ENCODE data around the gene SLC38A10. TPM values are rescaled to one million over a fixed set of nuclear protein-coding genes. Genes with fewer than 3 reads are reported as not detected.
"Not testable (repeated sequence)": the region's sequence is repeated elsewhere in the genome, so short reads cannot be mapped to it uniquely, and the experiment has no call there.

Gene SLC38A10
- polyA plus RNA-seq, 4 donors: 55.3 to 72.5 (median 58.5) TPM

DNA sequence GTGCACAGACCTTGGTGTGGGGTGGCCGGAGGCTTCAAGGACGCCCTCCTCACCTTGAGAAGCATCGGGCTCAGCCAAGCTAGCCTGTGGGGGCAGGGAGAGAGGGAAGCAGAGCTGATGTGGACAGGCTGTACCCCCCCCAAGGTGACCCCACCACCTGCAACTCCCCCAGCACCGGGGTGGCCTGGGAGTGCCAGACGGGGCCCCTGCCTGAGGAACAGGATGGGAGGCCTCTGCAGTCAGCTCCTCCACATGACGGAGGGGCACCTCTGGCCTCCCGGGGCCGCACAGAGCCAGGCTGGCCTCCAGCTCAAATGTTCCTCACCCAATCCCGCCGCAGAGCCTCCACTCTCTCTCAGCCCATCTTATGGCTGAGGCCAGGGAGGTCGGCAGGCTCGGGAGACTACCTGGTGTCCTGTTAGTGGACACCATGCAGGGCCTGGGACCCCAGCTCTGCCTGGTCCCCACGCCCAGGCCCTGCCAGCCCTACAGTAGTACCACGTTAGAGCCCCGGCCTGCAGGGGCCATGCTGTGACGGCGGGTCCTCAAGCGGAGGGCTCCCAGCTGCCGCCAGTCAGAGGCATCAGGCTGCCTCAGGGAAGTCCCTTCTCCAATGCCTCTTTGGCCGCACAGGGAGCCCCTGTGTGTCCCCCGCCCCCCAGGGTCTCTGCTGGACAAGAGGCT, 19.4 kb upstream of the SLC38A10 start:
- DNase-seq (ENCODE audit: low read depth in 4 of 4, low spot score in 3 of 4): no peak

DNA sequence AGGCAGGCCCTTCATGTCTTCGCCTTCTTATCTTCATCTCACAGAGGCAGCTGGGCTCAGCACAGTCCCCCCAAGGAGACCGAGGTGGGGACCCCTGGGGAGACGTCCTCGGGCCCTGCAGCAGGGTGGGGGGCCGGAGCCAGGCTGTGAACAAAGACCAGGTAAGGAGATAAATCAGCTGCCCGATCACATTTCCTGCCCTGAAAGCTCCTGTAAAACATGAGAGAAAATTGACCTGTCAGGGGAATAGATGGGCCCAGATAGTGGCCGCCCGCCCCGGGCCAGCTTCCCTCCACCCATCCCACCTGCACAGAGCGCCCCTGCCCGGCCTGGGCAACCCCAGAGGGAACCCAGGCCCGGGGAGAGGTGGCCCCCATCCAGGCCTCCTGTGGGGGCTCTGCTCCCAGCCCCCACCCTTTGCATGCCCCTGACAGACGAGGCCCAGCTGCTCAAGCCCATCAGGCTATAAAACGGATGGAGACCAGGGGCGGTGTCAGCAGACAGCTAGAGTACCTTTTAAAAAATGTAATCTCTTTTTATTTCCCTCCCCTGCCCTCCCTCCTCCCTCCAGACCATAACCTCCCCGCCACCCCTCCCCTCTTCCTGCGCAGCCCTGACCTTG, 18.8 kb upstream of the SLC38A10 start:
- no peak for DNase-seq (ENCODE audit: low read depth in 4 of 4, low spot score in 3 of 4)

DNA sequence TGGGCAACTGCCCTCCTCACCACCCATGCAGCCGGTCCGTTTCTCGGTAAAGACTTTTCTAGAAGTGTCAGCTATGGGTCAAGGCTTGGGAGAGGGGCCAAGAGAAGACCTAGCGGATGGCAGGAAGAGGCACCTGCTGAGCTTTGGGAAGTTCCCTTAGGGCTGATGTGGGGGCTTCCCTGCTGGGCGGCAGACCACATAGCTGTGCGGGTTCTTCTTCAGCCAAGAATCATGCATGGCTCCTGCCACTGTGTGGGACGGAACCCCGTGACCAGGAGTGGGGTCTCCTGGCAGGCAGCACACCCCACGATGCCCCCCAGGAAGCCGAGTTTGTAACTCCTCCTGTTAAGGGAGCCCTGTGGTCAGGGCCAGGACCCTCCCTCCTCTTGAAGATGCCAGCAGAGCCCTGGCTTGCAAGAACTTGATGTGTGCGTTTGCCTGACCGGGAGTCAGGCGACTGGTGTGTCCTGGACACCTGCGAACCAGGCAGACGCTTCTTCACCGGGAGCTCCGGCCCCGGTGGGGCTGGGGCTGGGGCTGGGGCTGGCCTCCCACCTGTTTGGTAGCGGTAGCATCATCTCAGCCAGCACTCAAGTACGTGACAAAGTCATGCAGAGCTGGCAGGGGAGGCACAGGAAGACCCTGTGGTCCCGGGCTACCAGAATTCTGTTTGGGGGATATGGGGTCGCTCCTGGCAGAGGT, 17.7 kb upstream of the SLC38A10 start:
- DNase-seq (ENCODE audit: low read depth in 4 of 4, low spot score in 3 of 4): no peak

DNA sequence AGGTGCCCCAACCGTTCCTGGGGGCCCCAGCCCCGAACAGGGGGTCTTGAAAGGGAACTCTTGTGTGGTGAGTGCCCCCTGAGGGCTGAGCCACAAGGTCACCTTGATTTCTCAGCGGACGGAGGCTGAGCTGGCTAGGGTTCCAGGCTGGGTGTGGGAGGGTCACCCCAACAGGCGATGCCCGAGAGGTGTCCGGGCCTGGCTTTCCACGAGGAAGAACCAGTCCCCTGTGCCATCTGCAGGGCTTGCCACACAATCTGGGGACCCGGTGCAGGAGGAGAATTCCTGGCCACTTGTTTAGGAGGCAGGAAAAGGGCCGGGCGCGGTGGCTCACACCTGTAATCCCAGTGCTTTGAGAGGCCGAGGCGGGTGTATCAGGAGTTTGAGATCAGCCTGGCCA, 16.8 kb upstream of the SLC38A10 start:
- DNase-seq (ENCODE audit: low read depth in 4 of 4, low spot score in 3 of 4): no peak

DNA sequence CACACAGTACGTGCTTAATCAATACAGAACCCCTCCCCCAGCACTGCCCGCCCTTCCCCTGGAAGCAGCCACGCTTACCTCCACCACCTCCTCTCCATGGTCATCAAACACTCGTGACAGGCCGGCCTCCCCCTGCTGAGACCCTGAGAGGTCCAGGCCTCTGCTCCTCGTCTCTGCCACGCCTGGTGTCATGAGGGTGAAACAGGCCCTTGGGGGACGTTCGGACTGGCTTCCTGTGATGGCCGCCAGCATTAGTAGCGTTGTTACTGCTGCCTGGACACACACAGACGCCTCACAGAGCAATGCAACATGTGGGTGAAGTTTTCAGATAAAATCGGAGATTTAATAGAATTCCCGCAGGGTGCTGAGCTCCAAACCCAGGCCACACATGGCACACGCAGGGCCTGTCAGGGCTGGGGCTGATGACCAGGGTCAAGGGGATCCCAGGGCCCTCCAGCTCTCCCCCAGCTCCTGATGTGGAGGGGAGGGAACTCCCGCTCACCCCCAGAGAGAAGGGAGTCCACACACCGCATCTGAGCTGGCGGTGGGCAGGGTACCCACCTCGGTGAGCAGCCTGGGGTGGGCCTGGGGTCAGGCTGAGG, 15.9 kb upstream of the SLC38A10 start:
- no peak for DNase-seq (ENCODE audit: low read depth in 4 of 4, low spot score in 3 of 4)

DNA sequence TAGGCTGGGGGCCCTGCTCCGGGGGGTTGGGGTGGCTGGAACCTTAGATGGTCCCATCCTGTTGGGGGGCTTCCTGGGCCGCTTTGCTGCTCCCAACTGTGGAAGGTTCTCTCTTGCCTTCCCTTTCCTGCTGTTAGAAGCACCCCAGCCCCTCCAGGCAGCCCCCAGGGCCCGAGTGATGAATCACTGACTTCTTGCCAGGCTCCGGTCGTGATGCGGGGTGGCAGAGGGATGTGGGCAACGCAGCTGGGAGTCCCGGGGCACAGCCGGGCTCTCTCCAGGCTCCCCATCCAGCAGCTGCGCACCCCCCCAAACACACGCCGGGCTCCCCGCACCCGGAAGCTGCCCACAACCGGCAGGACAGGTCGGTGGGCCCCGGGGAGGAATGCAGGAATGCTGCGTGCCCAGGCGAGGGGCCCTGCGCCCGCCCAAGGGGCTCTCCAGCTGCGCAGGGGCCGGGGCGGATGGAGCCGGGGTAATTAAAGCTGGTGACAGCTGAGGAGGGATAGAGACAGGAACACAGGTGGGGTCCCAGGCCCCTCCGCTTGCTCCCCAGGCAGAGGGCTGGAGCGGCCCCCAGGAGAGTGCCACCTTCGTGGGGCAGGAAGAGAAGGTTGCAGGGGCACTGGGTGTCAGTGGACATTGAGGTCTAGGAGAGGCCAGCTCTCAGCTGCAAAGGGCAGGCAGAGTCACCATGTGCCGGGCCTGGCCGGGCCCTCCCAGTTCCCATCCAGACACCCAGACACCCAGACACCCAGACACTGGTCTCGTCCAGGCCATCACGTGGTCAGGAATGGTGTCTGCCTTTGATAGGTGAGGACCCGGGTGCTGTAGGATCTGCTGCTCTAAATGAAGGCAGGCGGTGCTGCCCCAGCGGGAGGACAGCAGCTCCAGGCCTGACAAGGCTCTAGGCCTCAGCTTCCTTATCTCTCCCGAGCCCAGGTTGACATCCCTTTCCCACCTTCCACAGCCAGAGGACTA, 15.0 kb upstream of the SLC38A10 start:
- no peak for DNase-seq (ENCODE audit: low read depth in 4 of 4, low spot score in 3 of 4)

DNA sequence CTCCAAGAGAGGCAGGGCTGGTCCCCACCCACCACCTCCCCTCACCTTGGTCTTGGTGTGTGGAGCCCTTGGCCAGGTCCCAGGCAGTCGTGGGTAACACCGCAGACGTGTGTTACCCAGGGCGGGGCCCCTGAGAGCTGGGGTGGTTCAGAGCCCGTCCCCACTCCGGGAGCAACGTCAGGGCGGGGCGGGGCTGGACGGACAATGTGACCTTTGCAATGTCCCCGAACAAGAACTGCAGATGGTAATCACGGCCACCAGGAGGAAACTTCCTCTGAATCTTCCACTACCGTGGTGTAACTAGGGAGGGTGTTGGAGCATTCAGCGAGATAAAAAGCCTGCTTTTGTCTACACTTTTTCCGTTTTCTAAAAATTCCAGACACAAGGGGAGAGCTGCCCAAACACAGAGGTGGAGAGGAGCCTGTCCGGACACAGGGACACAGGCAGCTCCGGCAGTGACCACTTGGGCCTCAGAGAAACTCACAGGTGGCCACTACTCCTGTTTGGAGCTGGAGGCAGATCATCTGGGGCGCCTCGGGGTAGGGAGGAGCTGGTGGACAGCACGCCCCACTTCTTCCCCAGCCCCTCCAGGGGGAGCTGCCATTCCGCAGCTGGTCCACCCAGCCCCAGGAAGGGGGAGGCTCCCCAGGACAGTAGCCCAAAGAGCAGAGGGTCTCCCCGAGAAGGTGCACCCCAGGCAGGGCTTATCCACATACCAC, 14.2 kb upstream of the SLC38A10 start:
- DNase-seq (ENCODE audit: low read depth in 4 of 4, low spot score in 3 of 4): no peak

DNA sequence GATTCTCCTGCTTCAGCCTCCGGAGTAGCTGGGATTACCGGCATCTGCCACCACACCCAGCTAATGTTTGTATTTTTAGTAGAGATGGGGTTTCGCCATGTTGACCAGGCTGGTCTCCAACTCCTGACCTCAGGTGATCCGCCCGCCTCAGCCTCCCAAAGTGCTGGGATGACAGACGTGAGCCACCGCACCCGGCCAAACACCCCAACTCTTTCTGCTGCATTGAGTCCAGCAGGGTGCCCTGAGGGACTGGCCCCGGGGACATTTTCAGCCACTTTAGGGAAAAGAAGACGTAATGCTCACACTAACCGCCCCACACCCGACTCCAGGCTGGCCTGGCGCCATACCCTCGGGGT, 13.7 kb upstream of the SLC38A10 start:
- not testable (repeated sequence) for DNase-seq (ENCODE audit: low read depth in 4 of 4, low spot score in 3 of 4)

DNA sequence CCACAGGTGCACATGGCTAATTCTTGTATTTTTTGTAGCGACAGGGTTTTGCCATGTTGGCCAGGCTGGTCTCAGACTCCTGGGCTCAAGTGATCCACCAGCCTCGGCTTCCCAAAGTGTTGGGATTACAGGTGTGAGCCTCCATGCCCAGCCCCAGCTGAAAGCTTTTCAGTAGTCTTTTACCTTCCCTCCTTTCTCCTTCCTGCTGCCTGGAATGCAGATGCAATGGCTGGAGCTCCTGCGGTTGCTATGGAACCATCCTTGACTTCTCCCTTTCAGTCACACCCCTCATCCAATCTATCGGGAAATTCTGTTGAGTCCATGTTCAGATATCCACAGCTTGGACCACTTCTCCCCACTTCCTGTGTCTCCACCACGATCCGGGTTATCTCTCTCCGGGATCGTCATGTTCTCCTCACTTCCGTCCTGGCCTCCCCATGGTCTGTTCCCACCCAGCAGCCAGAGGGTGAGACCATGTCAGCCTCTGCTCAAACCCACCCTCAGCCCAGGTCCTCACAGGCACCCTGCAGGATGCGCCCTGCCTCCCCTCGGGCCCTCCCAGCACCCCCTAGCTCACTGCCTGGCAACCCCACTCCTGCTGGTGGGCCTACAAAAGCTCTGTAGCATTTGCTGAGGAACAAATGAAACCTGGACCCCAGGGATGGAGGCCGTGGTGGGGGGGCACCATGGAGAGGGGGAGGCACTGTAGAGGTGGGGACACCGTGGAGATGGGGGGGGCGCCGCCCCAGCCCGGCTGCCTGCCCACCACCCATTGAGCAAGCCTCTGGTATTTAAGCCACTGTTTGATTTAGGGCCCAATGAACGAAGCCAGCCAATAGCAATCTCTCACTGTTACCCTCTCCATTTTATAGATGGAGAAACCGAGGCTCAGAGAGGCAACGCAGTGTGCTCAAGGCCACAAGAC, 12.8 kb upstream of the SLC38A10 start:
- DNase-seq (ENCODE audit: low read depth in 4 of 4, low spot score in 3 of 4): no peak

DNA sequence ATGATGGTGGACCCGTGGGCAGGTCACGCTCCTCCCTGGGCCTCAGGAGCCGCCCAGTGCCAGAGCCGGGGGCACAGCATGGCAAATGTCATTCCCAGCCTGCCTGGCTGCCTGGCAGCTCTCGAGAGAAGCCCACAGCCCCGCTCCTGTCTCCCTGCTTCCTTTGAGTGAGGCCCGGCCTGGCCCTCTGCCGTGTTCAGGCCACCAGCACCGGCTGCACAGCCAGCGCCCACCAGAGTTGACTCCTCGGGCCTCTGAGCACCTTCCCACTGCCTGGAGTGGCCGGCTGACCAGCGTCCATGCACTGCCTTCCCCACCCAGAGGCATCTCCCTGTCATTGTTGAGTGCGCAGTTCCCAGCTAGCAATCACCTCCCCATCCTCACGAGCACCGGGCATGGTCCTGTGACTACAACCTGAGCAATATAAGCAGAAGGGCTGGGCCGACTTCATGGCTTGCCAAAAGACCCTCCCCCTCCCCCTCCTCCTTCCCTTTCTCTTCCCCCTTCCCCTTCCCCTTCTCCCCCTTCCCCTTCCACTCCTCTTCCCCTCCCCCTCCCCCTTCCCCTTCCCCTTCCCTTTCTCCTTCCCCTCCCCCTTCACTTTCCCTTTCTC, 11.9 kb upstream of the SLC38A10 start:
- no peak for DNase-seq (ENCODE audit: low read depth in 4 of 4, low spot score in 3 of 4)

DNA sequence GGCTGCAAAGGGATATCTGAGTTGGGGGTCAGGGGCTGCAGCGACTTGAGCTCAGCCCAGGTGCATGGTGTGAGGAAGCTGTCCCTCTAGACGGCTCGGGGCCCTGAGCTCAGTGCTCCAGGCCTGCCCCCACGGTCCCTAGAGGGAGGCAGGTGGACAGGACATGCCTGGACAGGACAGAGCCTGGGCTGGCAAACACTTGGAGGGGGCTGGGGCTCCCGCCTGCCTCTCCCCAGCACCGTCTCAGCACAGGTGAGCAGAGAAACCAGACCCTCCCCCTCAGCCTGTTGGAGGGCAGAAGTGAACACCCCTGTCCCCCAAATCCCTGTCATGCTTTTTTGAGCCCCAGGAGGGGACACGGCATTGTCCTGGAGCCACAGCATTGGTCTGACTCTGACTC, 11.4 kb upstream of the SLC38A10 start:
- no peak for DNase-seq (ENCODE audit: low read depth in 4 of 4, low spot score in 3 of 4)

DNA sequence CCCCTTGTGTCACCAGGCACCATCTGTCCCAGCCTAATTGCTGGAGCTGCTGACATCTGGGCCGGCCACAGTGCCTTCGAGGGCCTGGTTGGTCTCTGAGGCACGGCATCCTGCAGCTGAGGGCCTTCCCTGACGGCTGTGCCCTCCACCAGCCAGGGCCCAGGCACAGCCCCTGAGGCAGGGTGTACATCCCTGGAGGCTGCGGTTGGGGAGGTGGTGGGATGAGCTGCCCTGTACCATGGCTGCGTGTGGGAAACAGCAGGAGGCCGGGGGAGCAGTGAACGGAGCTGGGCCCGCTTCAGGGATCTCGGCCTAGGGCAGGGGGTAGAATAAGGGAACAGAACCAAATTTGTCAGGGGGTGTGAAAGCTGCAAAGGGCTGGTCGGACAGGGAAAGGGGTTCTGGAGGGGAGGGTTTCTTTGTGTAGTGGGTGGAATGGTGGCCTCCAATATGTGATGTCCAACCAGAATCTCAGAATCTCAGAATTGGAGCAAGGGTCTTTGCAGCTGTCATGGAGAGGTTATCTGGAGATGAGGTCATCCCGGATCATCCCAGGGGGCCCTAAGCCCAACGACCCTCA, 10.0 kb upstream of the SLC38A10 start:
- no peak for DNase-seq (ENCODE audit: low read depth in 4 of 4, low spot score in 3 of 4)

DNA sequence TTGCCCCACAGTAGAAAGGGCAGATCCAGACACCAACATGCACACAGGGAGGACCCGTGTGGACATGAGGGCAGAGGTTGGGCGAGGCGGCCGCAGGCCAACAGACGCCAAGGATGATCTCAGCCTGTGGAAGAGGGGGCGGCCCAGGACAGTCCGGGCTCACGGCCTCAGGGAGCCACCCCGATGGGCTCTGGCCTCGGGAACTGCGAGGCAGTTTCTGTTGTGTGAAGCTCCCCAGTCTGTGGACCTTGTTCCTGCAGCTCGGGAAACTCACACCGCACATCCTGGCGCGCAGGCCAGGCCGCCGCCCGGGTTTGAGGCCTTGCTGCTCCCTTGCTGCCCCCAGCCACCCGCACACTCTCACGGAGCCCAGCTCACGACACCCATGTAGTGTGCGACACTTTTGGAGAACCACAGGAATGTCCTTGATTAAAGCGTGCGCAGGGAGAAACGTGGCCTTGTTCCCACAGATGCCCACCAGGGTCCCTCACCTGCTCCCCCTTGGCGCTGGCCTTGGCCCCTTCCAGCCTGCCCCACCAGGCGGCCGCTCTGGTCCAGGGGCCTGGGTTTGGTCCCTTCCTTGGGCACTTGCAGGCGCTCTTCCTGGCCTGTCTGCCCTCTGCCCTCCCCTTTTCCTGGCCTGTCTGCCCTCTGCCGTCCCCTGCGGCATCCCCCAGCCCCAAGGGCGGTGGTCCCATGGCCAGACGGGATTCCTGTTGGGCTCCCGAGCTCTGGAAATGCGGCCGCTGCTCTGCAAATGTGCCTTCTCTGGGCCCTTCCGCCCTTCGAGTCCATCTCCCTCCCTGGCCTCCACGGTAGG, 9.3 kb upstream of the SLC38A10 start:
- DNase-seq (ENCODE audit: low read depth in 4 of 4, low spot score in 3 of 4): no peak

DNA sequence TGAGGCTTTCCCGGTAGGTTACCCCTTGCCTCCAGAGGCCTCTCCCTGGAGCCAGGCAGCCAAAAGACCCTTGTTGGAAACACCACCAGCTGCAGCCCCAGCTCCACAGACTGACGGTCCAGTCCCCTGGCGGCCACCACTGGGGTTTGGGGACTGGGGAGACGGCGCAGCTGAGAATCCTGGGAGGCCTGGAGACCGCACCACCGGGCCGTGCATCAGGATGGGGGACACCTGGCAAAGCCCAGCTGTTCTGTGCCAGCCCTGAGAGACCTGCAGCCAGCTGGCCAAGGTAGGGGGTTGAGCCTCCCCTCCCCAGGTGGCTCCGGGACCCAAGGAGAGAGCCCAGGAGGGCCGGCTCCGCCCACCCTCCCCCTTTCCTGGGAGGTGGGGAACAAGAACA, 8.3 kb upstream of the SLC38A10 start:
- DNase-seq (ENCODE audit: low read depth in 4 of 4, low spot score in 3 of 4): no peak

DNA sequence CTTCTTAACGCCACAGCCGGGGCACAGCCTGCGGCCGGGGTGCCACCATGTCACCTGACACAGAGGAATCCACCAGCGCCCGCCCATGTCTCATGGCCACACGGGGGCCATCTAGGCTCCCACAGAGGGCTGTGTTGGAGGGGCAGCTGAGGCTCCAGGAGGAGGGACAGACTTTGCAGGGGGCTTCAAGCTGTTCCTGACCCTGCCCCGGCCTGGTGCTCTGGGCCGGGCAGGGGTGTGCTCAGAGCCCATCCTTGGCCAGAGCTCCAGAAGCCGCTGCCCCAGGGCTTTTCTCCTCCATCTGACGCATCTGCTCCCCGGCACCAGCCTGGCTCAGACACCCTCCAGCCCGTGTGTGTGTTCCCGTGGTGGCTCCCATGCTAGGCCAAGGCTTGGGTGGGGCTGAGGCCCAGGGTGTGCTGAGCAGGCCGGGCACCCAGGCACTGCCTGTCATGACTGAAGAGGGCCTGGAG, 7.8 kb upstream of the SLC38A10 start:
- DNase-seq (ENCODE audit: low read depth in 4 of 4, low spot score in 3 of 4): no peak

DNA sequence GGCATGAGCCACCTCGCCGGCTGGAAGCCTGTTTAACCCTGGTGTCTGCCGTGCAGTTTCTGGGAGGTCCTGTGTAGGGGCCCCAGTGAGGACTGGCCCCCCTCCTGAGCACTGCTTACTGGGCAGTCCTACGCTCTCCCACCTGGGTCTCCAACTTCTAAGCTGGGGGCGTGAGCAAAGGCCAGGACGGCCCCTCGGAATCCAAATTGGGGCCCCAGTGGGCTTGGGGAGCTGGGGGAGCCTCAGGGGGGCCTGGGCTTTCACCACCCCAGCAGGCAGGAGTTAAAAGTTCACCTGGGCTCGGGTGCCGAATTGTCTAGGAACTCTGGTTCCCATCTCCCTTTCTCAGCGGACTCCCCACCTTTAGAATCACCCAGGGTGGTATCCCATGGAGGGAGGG, 7.2 kb upstream of the SLC38A10 start:
- DNase-seq (ENCODE audit: low read depth in 4 of 4, low spot score in 3 of 4): no peak

Data from right renal pelvis (tissue), 4 donors.